ENCODE results near the gene PDAP1. TPM values are rescaled to one million over a fixed set of nuclear protein-coding genes. Genes with fewer than 3 reads are reported as not detected.
A peak's percentile ranks its signal among the peaks of the same experiment; 100 is the strongest.

Gene PDAP1
- total and polyA plus RNA-seq, 9 of the 15 experiments (the other 6 are each of a cell fraction or from before 2014, with no cell fraction given), result 10.2 to 315 (median 129) TPM

DNA sequence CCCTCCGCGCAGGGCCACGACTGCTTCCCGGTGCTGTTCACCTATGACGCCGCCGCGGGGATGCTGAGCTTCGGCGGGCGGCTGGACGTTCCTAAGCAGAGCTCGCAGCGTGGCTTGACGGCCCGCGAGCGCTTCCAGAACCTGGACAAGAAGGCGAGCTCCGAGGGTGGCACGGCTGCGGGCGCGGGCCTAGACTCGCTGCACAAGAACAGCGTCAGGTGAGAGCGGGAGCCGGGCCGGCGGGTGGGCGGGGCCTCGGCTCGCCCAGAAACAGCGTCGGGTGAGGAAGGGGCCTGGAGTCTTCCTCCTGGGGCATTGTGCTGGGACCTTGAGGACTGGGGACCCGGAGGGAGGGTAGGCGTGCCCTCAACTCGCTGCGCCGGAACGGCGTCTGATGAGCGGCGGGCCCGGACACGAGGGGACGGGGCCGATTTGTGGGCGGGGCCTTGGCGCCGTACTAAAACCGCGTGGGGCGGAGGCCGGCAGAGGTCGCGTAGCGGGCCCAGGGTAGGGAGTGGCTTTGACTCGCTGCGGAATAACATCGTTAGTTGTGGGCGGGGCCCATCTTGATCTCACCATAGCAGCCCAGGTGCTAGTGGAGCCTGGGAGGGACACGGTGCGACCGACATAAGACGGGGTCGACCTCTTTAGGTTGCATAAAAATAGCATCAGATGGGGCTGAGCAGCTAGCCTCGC, 15.6 kb downstream of the PDAP1 start (continued):
- TF ChIP-seq KLF1 (tag; IDR thresholded peaks at IDR 0.05) (peak; percentile 58; the same call in 1 of the 2 replicates), TFAP4 (CRISPR knock-in tag; IDR thresholded peaks at IDR 0.05; ENCODE audit: borderline replicate concordance) (no peak), TEAD1 (CRISPR knock-in tag; IDR thresholded peaks at IDR 0.05) (no peak), ARNT (IDR thresholded peaks at IDR 0.05) (no peak), ZBTB33 (CRISPR knock-in tag; IDR thresholded peaks at IDR 0.05) (peak; percentile 99), ZNF436 (CRISPR knock-in tag; IDR thresholded peaks at IDR 0.05) (no peak), SNRNP70 (optimal IDR thresholded peaks at IDR 0.05; ENCODE audit: low read depth, low read length) (no peak), SMAD3 (CRISPR knock-in tag; conservative IDR thresholded peaks at IDR 0.05) (no peak), SAFB (IDR thresholded peaks at IDR 0.05; ENCODE audit: borderline replicate concordance, low read depth, low read length) (peak; percentile 80), LEF1 (IDR thresholded peaks at IDR 0.05) (no peak), ZNF124 (CRISPR knock-in tag; IDR thresholded peaks at IDR 0.05) (no peak), LCOR (CRISPR knock-in tag; IDR thresholded peaks at IDR 0.05) (no peak)

All from K562 (cell line).